ENCODE measurements around the gene RAB38. TPM values are rescaled to one million over a fixed set of nuclear protein-coding genes. Genes with fewer than 3 reads are reported as not detected.

Gene RAB38
- polyA plus RNA-seq, 6 donors from 2014 or later: 0.20 TPM; not detected in 5

DNA sequence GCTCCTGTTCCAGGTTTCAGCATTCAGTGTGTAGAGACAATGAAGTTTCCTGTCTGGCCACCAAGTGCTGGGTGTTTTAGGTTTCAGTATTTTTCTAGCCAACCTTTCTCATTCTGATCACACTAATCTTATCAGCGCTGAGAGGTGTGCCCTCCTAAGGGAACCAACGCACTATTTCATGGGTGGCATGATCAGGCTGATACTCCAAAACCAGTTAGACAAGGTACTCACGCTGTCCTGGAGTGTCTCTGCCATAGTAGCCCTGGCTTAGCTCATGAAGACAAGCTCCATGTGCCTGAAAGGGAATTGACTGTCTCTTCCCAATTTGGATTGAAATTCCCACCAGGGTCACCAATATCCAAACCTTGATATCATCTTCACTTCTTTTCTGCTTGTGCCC is 8.0 kb upstream of the RAB38 start:
- DNase-seq (no peak), ATAC-seq (ENCODE audit: low read depth in 2 of 2) (no peak)
- Mint-ChIP-seq H3K4me3 (no peak overlapping the region), H3K27me3 (peaks cover 0 to 6% (median 0%) of the 10 kb centered on the region in 3 donors), H3K27ac (no peak overlapping the region), H3K4me1 (no peaks in the 10 kb centered on the region), H3K9me3 (peaks cover 0 to 14% (median 3%) of the 10 kb centered on the region in 7 donors), H3K36me3 (peaks cover 6 to 8% of the 10 kb centered on the region in 2 donors)

DNA sequence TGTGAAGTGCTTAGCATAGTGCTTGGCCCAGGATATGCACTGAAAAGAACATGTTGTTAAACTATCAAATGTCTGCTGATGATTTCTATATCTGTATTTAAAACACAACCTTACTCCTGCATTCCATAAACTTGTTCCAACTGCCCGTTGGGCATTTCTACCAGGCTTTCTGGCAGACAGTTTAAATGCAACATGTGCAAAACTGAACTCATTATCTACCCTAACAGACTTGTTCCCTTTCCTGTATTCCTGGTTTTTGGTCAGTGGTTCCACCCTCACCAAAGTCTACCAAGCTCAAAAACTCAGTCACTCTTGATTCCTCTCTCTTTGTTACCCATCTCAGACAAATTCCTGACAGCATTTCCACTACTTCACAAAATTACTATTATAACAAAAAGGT is 6.5 kb upstream of the RAB38 start:
- Mint-ChIP-seq H3K4me3 (no peak overlapping the region), H3K4me1 (no peaks in the 10 kb centered on the region), H3K36me3 (peaks cover 0 to 8% of the 10 kb centered on the region in 2 donors), H3K27me3 (peaks cover 0 to 6% (median 0%) of the 10 kb centered on the region in 3 donors), H3K27ac (no peak overlapping the region), H3K9me3 (peaks cover 0 to 8% (median 0%) of the 10 kb centered on the region in 7 donors)
- ATAC-seq (ENCODE audit: low read depth in 2 of 2) (no peak), DNase-seq (no peak)

DNA sequence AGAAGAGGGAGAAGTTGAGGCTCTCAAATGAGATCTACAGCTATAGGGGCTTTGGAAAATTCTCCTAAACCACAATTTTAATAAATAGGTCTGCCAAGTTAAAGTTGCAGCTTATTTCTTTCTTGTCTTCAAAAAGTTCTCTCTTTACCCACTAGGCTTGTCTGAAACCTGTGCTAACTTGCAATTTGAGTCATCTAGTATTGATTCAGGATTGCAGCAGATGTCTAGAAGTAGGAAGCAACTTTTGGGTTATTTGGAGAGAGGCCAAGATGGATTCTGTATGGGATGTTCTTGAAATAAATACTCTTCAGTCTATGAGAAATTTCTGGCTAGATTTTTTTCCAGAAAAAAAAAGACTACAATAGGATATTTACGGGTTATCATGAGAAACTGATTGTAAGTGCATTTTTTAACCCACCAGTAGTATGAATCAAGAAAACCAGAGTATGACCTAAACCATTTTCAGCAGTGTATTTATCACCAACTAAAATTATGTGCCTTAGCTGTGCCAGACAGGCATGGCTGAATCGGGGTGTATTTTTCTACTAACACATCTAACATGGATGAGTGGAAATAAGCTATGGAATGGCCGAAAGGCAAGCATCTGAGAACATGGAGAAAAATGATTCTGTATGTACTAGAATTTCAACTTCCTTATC is 4.9 kb upstream of the RAB38 start:
- H3K27ac Mint-ChIP-seq: no peak overlapping the region
- DNase-seq (no peak), ATAC-seq (ENCODE audit: low read depth in 2 of 2) (no peak)
- H3K27me3 Mint-ChIP-seq: peaks cover 0 to 7% (median 0%) of the 10 kb centered on the region in 3 donors
- no peaks in the 10 kb centered on the region for H3K9me3 Mint-ChIP-seq
- peaks cover 0 to 8% (median 2%) of the 10 kb centered on the region in 3 donors for H3K4me1 Mint-ChIP-seq
- no peak overlapping the region for H3K4me3 Mint-ChIP-seq
- H3K36me3 Mint-ChIP-seq: no peaks in the 10 kb centered on the region

DNA sequence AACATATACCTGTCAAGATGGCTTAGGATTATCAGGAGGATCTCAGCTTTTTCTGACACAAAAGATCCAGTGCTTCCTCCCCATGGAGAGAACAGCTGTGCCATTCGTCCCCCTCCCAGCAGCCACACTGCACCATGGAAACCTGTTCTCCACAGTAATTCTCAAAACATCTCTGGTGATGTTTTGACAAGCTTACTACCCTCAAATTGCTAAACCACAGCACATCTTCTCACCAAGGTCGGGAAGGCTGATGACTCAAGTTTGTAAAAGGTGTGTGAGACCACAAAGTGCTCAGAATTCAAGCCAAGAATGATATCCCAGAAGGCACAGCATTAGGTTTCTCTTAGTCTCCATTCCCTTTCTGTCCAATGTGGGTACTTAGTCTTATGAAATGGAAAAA is 3.9 kb upstream of the RAB38 start:
- H3K27ac Mint-ChIP-seq: no peak overlapping the region

DNA sequence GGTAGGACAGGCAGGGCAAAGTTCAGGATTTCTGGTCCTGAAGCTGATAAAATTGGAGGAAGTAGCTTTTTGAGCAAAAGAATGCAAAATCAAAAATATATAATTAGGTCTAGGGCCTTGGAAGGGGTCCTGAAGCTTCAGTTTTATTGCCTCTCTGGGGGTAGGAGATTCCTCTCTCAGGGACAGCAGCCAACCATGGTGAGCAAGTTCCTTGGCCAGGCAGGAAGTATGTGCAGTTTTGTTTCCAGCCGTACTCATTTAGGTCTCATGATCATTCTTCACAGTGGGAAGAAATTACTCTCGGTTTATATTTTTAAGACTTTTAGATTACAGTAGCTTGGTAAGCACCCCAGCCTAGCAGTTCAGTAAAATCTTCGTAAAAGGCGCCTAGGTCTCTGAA is 2.9 kb upstream of the RAB38 start:
- Mint-ChIP-seq H3K27ac (no peak overlapping the region), H3K27me3 (peaks cover 0 to 15% (median 8%) of the 10 kb centered on the region in 3 donors), H3K9me3 (no peaks in the 10 kb centered on the region), H3K4me1 (peaks cover 0 to 17% (median 4%) of the 10 kb centered on the region in 3 donors), H3K4me3 (no peak overlapping the region), H3K36me3 (no peaks in the 10 kb centered on the region)
- DNase-seq (no peak), ATAC-seq (ENCODE audit: low read depth in 2 of 2) (no peak)

More for the DNA sequence above, 3.9 kb upstream of the RAB38 start:
- peaks cover 0 to 17% (median 4%) of the 10 kb centered on the region in 3 donors for H3K4me1 Mint-ChIP-seq
- peaks cover 0 to 15% (median 6%) of the 10 kb centered on the region in 3 donors for H3K27me3 Mint-ChIP-seq
- no peak overlapping the region for H3K4me3 Mint-ChIP-seq
- no peak for ATAC-seq (ENCODE audit: low read depth in 2 of 2)
- no peaks in the 10 kb centered on the region for H3K36me3 Mint-ChIP-seq
- H3K9me3 Mint-ChIP-seq: no peaks in the 10 kb centered on the region
- no peak for DNase-seq

DNA sequence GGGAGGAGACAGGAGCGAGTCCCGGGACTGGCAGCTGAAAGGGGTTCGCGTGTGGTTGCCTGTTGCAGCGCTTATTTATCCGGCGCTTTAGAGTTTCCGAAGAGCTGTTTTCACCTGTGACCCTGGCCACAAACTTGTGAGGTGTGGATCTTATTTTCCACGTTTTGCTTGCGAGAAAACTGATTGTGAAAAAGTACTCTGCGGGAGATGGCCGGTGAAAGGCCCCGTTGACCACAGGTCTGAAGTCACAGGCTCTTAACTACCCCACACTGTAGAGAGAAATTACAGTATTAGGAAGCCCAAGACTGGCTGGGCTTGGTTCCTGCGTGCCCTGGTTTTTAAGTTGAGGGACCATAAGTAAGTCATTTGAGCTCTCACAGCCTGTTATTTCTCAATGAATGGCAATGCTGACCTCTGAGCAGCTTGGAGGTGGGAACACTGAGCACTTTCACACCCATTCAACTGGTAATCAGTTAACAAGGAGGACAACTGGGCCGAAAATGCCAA is 379 bp upstream of the RAB38 start:
- no peaks in the 10 kb centered on the region for H3K36me3 Mint-ChIP-seq
- peak overlapping the region in 1 of 6 donors; percentile 44 for H3K27ac Mint-ChIP-seq
- H3K9me3 Mint-ChIP-seq: no peaks in the 10 kb centered on the region
- peaks cover 0 to 15% (median 13%) of the 10 kb centered on the region in 3 donors for H3K27me3 Mint-ChIP-seq
- no peak for DNase-seq
- H3K4me1 Mint-ChIP-seq: peaks cover 0 to 17% (median 4%) of the 10 kb centered on the region in 3 donors
- ATAC-seq (ENCODE audit: low read depth in 2 of 2): no peak
- peak overlapping the region in 5 of 8 donors; percentile 1 to 44 (median 24) for H3K4me3 Mint-ChIP-seq

DNA sequence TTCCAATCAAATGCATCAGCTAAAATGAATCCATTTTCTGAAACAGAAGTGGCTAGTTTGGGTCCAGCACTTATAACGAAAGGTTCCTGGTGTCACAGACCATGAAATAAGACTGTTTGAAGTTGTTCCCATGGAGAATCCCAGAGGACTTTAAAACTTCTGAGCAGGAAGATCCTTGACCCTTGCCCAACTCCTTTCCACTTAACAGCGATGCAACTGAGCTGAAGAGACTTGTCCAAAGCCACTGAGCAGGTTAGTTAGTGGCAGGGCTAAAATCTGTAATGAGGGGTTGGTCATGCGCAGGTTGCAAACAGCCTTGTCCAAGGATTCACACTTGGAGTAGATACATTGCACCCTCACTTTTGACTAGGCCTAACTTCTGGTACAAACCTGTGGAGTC is 1.3 kb downstream of the RAB38 start:
- H3K4me1 Mint-ChIP-seq: peaks cover 0 to 17% (median 4%) of the 10 kb centered on the region in 3 donors
- ATAC-seq (ENCODE audit: low read depth in 2 of 2): no peak
- H3K9me3 Mint-ChIP-seq: no peaks in the 10 kb centered on the region
- peaks cover 0 to 13% (median 10%) of the 10 kb centered on the region in 3 donors for H3K27me3 Mint-ChIP-seq
- no peak overlapping the region for H3K27ac Mint-ChIP-seq
- peak overlapping the region in 3 of 8 donors; percentile 59 to 76 (median 70) for H3K4me3 Mint-ChIP-seq
- DNase-seq: no peak
- no peaks in the 10 kb centered on the region for H3K36me3 Mint-ChIP-seq

DNA sequence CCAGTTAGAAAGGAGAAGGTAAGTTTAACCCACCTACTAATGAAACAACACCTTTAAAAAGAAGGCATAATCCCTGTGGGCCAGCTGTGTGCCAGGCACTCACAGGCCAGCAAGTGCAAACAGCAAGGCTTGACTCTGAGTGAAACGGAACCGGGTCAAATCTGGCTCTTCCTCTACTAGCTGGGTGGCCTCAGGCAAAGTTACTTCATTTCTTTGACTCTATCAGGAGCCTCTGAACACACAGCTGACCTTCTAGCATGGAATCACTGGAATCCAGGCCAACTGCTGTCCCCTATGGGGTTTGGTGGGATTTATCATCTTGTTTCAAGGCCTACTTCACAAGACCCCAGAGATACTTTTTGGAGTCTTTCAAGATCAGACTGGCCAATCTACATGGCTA is 3.3 kb downstream of the RAB38 start:
- ATAC-seq (ENCODE audit: low read depth in 2 of 2): no peak
- H3K4me1 Mint-ChIP-seq: peaks cover 0 to 17% (median 4%) of the 10 kb centered on the region in 3 donors

DNA sequence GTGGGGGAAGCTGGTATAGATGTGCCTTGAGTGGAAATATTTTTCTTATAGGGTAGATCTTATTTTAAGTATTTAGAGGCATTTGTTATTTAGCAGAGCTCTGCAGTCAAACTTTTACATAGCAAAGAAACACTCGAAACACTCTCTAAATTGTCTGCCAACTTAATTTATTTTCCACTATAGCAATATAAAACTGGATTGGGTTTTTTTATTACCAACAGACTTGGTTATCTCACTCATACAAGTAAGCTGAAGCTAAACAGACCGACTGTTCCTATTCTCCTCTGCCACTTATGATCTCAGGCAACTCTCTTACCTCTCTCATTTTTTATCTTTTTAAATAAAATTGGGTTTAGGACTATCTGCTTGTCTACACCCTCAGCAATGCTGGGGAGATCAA is 4.6 kb downstream of the RAB38 start:
- H3K36me3 Mint-ChIP-seq: no peaks in the 10 kb centered on the region
- H3K27me3 Mint-ChIP-seq: peaks cover 0 to 13% (median 10%) of the 10 kb centered on the region in 3 donors
- peaks cover 0 to 13% (median 4%) of the 10 kb centered on the region in 3 donors for H3K4me1 Mint-ChIP-seq
- H3K4me3 Mint-ChIP-seq: no peak overlapping the region
- H3K27ac Mint-ChIP-seq: no peak overlapping the region
- no peak for DNase-seq
- no peaks in the 10 kb centered on the region for H3K9me3 Mint-ChIP-seq
- no peak for ATAC-seq (ENCODE audit: low read depth in 2 of 2)

More for the DNA sequence above, 3.3 kb downstream of the RAB38 start:
- Mint-ChIP-seq H3K27me3 (peaks cover 0 to 13% (median 10%) of the 10 kb centered on the region in 3 donors), H3K27ac (no peak overlapping the region), H3K9me3 (no peaks in the 10 kb centered on the region), H3K4me3 (peak overlapping the region in 1 of 8 donors; percentile 16), H3K36me3 (no peaks in the 10 kb centered on the region)
- no peak for DNase-seq

DNA sequence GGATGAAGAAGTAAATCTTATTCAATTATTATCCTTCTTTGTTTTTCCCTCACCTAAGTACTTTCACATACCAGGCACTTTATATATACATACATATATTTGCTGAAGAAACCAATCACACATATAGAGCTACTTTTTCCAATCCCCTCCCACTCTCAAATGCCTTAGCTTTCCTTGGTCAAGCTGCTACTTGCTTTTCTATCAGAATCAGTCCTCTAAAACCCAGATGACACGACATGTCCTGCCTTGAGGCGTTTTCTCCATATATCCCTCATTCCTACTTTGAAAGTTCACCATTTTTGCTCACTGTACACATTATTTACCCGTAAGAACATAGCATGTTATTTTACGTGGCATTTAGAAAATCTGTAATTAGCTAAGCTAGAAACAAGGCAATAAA is 5.4 kb downstream of the RAB38 start:
- no peak overlapping the region for H3K27ac Mint-ChIP-seq
- no peak for DNase-seq
- H3K9me3 Mint-ChIP-seq: no peaks in the 10 kb centered on the region
- peaks cover 0 to 13% (median 6%) of the 10 kb centered on the region in 3 donors for H3K27me3 Mint-ChIP-seq
- H3K4me3 Mint-ChIP-seq: no peak overlapping the region
- H3K36me3 Mint-ChIP-seq: no peaks in the 10 kb centered on the region
- H3K4me1 Mint-ChIP-seq: peaks cover 0 to 7% (median 0%) of the 10 kb centered on the region in 3 donors
- ATAC-seq (ENCODE audit: low read depth in 2 of 2): no peak

DNA sequence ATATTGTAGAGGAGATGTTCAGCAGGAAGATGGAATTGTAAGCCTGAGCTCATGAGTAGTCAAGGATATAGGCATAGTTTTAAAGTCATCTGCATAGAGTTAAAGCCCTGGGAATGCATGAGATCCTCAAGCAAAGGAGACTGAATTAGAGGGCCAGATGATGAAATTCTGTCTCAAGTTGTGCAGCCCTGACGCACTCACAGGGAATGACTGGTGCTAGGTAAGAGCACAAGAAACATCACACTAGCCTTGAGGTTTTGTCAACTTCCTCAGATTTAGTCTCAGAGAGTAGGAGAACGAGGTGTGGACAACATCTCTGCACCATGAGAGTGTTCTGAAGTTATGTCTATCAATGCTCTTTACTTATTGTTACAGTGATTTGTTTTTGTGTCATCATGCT is 5.8 kb downstream of the RAB38 start:
- Mint-ChIP-seq H3K9me3 (no peaks in the 10 kb centered on the region), H3K4me3 (no peak overlapping the region), H3K4me1 (peaks cover 0 to 2% (median 0%) of the 10 kb centered on the region in 3 donors), H3K36me3 (no peaks in the 10 kb centered on the region), H3K27me3 (peaks cover 0 to 9% (median 2%) of the 10 kb centered on the region in 3 donors), H3K27ac (no peak overlapping the region)
- DNase-seq (no peak), ATAC-seq (ENCODE audit: low read depth in 2 of 2) (no peak)

DNA sequence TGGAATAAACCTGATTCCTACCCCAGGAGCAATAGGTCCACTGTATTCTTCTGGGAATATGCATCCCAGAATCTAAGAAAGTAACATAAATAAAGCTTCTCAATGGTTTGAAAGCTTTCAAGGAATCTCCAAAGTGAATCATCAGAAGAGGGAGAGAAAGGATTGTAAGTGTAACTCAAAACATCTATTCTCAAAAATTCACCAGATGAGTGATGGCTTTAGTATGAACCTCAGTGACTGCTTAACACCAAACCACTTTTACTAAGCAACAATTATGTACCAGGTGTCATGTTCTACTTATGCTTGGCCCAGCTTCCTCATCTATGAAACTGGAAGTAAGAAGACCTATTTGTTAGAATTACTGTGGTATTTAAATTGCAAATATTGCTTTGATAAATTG is 7.4 kb downstream of the RAB38 start:
- no peaks in the 10 kb centered on the region for H3K36me3 Mint-ChIP-seq
- H3K27me3 Mint-ChIP-seq: peaks cover 0 to 2% (median 0%) of the 10 kb centered on the region in 3 donors
- no peaks in the 10 kb centered on the region for H3K4me1 Mint-ChIP-seq
- no peak for DNase-seq
- no peak overlapping the region for H3K4me3 Mint-ChIP-seq
- no peaks in the 10 kb centered on the region for H3K9me3 Mint-ChIP-seq
- H3K27ac Mint-ChIP-seq: no peak overlapping the region
- no peak for ATAC-seq (ENCODE audit: low read depth in 2 of 2)

DNA sequence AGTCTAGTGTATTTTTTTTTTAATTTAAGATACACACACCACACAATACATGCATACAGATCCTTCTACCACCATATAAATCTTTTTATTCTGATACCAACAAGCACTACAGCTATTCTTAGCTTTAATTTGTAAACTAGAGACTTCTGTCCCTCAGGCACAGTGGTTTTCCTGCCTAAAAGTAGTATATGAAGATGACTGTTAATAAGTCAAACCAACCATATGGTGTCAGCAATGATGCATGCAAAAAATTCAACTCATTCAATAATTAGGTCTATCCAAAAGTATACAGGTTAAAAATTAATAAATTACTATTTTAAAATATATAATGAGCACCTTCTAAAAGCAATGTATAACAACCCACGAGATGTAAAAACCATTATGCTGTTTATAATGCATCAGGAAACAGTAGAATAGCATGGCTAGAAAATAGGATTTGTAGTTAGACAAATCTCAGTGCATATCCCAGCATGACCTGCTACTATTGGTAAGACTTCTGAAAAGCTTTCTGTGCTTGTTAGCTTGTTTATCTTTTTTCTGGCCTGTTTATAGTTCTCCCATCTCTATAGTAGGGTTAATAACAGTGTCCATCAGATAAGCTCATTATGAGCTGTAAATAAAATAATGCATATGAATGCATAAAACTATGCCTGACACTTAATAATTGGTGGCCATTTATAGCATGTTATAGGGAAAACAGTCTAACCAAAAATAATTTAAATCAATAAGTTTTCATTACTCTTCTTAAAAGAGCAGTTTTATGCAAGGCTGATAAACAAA is 10.2 kb downstream of the RAB38 start:
- no peaks in the 10 kb centered on the region for H3K27me3 Mint-ChIP-seq

More for the DNA sequence above, 10.2 kb downstream of the RAB38 start:
- H3K36me3 Mint-ChIP-seq: no peaks in the 10 kb centered on the region
- no peaks in the 10 kb centered on the region for H3K4me1 Mint-ChIP-seq
- no peak overlapping the region for H3K4me3 Mint-ChIP-seq
- no peak for ATAC-seq (ENCODE audit: low read depth in 2 of 2)
- no peak overlapping the region for H3K27ac Mint-ChIP-seq
- H3K9me3 Mint-ChIP-seq: peaks cover 0 to 5% (median 0%) of the 10 kb centered on the region in 7 donors
- DNase-seq: no peak

All from naive B cell (primary cell).